ENCODE data around the gene CEND1. TPM values are rescaled to one million over a fixed set of nuclear protein-coding genes. Genes with fewer than 3 reads are reported as not detected.
A peak's percentile ranks its signal among the peaks of the same experiment; 100 is the strongest.

CEND1 gene
- total RNA-seq, 1 donor from 2014 or later, result 0.27 TPM

- Mint-ChIP-seq H3K27me3 (ENCODE audit: unreplicated experiment) (no peaks in the 10 kb centered on the region), H3K9me3 (ENCODE audit: unreplicated experiment) (no peaks in the 10 kb centered on the region), H3K4me3 (ENCODE audit: unreplicated experiment) (peak overlapping the region; percentile 40), H3K4me1 (ENCODE audit: unreplicated experiment) (peaks cover 49% of the 10 kb centered on the region), H3K27ac (ENCODE audit: unreplicated experiment) (peak overlapping the region; percentile 31), H3K36me3 (ENCODE audit: unreplicated experiment) (peaks cover 10% of the 10 kb centered on the region)
- no peak for DNase-seq (ENCODE audit: extremely low spot score, unreplicated experiment)
- TF ChIP-seq, protein P1, sequence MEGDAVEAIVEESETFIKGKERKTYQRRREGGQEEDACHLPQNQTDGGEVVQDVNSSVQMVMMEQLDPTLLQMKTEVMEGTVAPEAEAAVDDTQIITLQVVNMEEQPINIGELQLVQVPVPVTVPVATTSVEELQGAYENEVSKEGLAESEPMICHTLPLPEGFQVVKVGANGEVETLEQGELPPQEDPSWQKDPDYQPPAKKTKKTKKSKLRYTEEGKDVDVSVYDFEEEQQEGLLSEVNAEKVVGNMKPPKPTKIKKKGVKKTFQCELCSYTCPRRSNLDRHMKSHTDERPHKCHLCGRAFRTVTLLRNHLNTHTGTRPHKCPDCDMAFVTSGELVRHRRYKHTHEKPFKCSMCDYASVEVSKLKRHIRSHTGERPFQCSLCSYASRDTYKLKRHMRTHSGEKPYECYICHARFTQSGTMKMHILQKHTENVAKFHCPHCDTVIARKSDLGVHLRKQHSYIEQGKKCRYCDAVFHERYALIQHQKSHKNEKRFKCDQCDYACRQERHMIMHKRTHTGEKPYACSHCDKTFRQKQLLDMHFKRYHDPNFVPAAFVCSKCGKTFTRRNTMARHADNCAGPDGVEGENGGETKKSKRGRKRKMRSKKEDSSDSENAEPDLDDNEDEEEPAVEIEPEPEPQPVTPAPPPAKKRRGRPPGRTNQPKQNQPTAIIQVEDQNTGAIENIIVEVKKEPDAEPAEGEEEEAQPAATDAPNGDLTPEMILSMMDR (IDR thresholded peaks at IDR 0.05), result no peak
These were observed 37.4 kb upstream of the CEND1 start for GRCh38 chr11:827146-827896.

GRCh38 chr11:826836-827145, 36.9 kb upstream of the CEND1 start:
- no peak for DNase-seq (ENCODE audit: extremely low spot score, unreplicated experiment)
- Mint-ChIP-seq H3K9me3 (ENCODE audit: unreplicated experiment) (no peaks in the 10 kb centered on the region), H3K27me3 (ENCODE audit: unreplicated experiment) (no peaks in the 10 kb centered on the region), H3K4me3 (ENCODE audit: unreplicated experiment) (peak overlapping the region; percentile 40), H3K36me3 (ENCODE audit: unreplicated experiment) (peaks cover 10% of the 10 kb centered on the region), H3K4me1 (ENCODE audit: unreplicated experiment) (peaks cover 48% of the 10 kb centered on the region), H3K27ac (ENCODE audit: unreplicated experiment) (no peak overlapping the region)
- TF ChIP-seq, protein P1 (IDR thresholded peaks at IDR 0.05), result no peak

- Mint-ChIP-seq H3K27ac (ENCODE audit: unreplicated experiment) (no peak overlapping the region), H3K4me3 (ENCODE audit: unreplicated experiment) (peak overlapping the region; percentile 40), H3K4me1 (ENCODE audit: unreplicated experiment) (peaks cover 47% of the 10 kb centered on the region), H3K36me3 (ENCODE audit: unreplicated experiment) (peaks cover 10% of the 10 kb centered on the region), H3K27me3 (ENCODE audit: unreplicated experiment) (no peaks in the 10 kb centered on the region), H3K9me3 (ENCODE audit: unreplicated experiment) (no peaks in the 10 kb centered on the region)
- TF ChIP-seq, protein P1 (IDR thresholded peaks at IDR 0.05), result no peak
- DNase-seq (ENCODE audit: extremely low spot score, unreplicated experiment), result no peak
These were observed 36.3 kb upstream of the CEND1 start for GRCh38 chr11:826227-826621.

DNA sequence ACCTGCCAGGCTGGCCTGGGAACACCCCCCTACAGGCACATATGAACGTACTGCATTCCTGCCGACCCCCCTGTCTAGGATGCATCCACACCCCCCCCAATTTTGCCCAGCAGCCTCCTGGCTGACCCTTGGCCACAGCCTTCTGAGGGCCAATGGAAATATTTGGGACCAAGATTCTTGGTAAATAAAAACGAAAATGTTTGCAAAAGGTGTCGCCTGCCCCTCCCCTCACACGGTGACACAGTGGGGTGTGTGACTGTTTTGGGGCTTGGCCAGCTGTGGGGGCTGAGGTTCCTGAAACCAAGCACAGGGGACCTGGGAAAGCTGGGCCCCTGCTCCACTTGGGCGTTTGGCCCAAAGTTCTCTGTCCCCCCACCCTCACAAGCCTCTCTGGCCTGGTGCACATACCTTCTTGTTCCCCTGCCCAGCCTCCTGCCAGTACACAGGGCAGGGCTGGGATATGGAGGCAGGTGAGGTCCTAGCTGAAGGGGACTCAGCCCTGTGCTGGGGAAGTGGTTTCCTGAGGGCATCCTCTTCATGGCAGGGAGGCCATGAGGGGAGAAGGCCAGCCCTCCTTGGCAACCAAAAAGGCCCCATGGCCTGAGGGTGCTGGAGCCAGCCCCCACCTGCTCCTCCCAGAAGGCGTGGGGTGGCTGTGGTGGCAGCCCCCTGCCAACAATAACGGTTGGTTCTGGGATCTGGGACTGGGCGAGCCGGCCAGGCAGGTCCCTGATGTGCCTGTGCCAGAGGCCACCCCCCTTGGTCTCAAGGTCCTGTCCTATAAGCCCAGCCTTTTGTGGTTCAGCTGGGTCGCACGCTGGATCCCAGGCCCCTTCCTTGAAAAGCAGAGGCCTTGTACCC, 35.7 kb upstream of the CEND1 start:
- H3K27me3 Mint-ChIP-seq (ENCODE audit: unreplicated experiment), result no peaks in the 10 kb centered on the region
- H3K9me3 Mint-ChIP-seq (ENCODE audit: unreplicated experiment), result no peaks in the 10 kb centered on the region
- TF ChIP-seq, protein P1 (IDR thresholded peaks at IDR 0.05), result no peak
- peaks cover 10% of the 10 kb centered on the region for H3K36me3 Mint-ChIP-seq (ENCODE audit: unreplicated experiment)
- no peak overlapping the region for H3K4me3 Mint-ChIP-seq (ENCODE audit: unreplicated experiment)
- no peak overlapping the region for H3K27ac Mint-ChIP-seq (ENCODE audit: unreplicated experiment)
- peaks cover 50% of the 10 kb centered on the region for H3K4me1 Mint-ChIP-seq (ENCODE audit: unreplicated experiment)
- no peak for DNase-seq (ENCODE audit: extremely low spot score, unreplicated experiment)

DNA sequence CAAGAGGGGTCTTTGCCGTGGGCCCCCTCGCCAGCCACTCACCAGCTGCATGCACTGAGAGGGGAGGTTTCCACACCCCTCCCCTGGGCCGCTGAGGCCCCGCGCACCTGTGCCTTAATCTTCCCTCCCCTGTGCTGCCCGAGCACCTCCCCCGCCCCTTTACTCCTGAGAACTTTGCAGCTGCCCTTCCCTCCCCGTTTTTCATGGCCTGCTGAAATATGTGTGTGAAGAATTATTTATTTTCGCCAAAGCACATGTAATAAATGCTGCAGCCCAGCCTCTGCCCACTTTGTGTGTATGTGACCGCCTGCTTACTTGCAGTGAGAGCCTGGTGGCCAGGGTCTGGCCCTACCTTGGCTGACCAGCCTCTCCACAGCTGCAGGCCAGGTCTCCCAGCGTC, 35.1 kb upstream of the CEND1 start:
- H3K27ac Mint-ChIP-seq (ENCODE audit: unreplicated experiment), result no peak overlapping the region
- H3K4me1 Mint-ChIP-seq (ENCODE audit: unreplicated experiment), result peaks cover 51% of the 10 kb centered on the region
- DNase-seq (ENCODE audit: extremely low spot score, unreplicated experiment), result no peak
- H3K9me3 Mint-ChIP-seq (ENCODE audit: unreplicated experiment), result no peaks in the 10 kb centered on the region
- TF ChIP-seq, protein P1 (IDR thresholded peaks at IDR 0.05), result no peak
- peaks cover 10% of the 10 kb centered on the region for H3K36me3 Mint-ChIP-seq (ENCODE audit: unreplicated experiment)
- no peaks in the 10 kb centered on the region for H3K27me3 Mint-ChIP-seq (ENCODE audit: unreplicated experiment)
- H3K4me3 Mint-ChIP-seq (ENCODE audit: unreplicated experiment), result no peak overlapping the region
